ENCODE data around the gene BTAF1.

Gene BTAF1

DNA sequence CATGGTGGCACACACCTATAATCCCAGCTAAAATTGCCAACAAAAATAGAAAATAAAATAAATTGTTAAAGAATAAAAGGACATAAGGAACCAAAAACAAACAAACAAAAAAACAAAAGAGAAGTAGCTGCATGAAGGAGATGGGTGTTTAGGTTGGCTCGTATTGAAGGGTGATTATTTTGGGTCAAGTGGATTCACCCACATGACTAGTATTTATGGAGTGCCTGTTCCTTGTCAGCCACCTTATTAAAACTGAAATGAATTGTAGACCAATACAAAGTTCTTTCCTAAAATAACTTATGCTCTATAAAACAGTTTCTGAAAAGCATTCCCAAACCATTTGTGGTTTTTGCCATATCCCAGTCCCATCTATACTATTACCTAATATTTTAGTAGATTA, 138.7 kb downstream of the BTAF1 start:
- DNase-seq = no peak

DNA sequence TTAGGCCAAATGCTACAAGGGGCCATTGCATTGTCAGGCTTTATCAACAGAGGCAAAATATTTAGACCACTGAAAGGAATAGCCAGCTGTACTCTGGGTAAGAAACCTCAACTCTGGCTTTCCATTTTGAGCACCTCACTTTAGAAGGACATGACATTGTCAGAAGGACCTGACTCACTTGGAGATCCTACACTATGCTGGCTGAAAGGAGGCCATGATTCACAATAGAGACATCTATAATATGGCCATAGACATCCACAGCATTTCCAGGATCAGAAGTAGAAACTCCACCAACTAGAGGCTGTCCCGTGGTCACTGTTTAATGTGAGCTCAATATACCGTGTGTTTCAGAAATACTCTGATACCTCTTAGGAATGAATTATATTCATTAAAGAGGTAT, 140.9 kb downstream of the BTAF1 start:
- DNase-seq = no peak

DNA sequence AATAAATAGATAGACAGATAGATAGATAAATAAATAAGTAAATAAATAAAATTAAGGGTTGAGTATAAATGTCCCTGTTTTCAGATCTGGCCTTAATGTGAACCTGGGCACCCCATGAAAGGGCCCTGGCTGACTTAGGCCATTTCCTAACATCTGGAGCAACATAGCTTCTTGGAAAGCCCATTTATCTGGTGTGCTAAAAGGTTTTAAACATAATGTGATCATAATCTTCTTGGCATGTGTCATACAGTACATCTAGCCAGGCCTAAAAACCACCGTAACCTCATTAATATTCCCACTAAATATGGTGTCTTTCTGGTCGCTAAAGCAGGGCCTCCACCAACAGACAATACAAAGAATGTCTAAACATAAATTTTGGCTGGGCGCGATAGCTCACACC, 142.8 kb downstream of the BTAF1 start:
- no peak for DNase-seq

DNA sequence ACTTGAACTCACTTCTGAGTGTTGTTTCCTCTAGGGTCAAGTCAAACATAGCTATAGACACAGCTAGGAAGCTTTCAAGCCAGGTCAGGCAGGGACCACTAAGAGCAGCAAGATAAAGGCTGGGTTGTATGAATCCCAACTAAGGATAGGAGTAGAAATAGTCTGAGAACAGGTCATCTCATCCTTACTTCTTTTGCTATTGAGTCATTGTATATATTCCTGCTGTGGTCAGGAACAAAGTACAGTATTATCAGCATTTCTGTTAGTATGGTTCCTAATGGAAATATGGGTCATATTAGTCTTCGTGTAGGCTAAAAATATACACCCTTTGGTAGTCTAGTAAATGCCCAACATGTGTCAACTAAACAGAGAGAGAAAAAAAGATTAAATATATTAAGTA, 145.3 kb downstream of the BTAF1 start:
- DNase-seq = no peak

DNA sequence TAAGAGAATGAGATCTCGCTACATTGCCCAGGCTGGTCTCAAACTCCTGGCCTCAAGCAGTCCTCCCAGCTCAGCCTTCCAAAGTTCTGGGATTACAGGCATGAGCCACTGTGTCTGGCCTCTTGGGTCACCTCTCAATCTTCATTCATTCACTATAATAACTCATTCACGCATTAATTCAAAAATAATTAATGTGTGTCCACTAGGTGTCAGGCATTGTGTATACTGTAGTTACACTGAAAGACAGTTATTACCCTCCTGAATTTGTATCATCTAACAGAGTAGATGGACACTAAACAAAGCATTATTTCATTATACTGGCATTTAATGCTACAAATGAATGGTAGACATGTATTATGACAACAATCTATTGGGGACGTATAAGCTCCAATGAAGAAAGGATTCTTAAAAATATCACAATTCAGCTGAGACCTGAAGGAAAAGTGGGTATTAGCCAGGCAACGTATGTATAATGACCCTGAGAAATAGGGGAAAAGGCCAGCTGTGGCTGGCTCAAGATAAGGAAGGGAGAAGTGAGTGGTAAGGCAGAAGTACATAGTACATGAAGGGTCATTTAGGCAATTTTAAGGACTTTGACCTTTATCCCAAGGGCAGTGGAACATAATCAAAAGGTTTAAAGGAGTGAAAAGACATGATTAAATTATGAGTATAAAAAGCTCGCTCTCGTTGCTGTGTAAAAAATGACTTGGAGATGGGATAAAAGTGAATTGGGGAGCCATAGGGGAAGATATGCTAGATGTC, 150.7 kb downstream of the BTAF1 start:
- no peak for DNase-seq

DNA sequence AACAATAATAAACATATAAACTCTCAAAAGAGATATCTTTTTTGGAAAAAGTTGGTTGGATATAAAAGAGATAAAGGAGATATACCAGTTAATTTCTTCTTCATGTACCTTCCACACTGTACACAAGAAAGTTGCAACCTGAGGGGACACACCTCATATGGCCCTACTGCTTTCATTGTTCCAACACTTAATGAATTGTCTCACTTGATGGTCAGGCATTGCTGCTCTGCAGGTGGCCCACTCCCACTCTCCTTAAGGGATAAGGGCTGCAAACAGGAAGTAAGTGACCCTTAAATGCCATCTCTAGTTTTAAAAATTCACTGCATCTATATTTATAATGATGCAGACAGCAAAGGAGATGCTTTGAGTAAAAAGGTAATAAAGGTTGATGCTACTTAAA, 152.3 kb downstream of the BTAF1 start:
- no peak for DNase-seq

DNA sequence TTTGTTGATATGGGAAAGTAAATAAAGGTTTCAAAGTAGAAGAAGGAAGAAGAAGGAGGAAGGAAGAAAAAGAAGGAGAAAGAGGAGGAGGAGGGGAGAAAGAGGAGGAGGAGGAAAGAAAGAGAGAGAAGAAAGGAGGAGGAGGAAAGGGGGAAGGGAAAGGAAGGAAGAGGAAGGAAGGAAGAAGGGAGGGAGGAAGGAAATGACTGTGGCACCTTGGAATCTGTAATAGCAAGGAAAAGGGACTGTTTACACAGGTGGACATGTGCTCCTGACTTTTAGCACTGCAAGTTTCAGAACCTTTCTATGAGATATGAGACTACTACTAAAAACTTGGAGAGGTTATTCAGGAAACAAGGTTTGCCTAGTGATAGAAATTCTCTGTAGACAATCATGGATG, 153.2 kb downstream of the BTAF1 start:
- no peak for DNase-seq

DNA sequence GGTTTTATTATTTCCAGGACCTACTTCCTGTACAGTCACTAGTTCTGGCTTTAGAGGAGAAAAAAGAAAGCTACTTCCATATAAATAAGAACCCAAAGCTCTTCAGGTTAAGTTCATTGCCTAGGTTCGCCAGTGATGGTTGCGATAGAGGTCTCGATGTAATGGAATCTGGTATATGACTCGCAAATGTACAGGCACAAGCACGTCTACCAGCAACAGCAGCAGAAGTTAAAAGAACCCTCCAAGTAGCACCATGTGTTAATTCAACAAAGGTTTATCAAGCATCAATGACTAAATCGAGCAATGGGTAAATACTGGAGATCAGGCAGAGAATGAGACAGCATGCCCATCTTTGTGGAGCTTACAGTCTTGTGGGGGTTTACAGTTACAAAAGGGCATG, 155.4 kb downstream of the BTAF1 start:
- DNase-seq = no peak
